Right lobe of liver (tissue), 4 donors: Measurements from ENCODE around the gene CDR2L.

ENCODE experiments used
- CTCF ChIP-seq, 4 donors: fragments of 200-600 bp in 3 of 4; fragments of 450-650 bp in 1 of 4; IDR thresholded peaks; one replicate each; pipeline versions ENCODE4 v1.5.1 to v1.8.0; 2016 to 2022; ENCODE audit warnings: antibody characterized with exemption in 4 of 4, mild to moderate bottlenecking in 2 of 4
- POLR2A ChIP-seq: fragments of 450-650 bp; IDR thresholded peaks from one replicate; pipeline ENCODE4 v1.6.1; 2017; ENCODE audit warnings: antibody characterized with exemption, mild to moderate bottlenecking
- donor health status: DM: no; HTN: no; CAD: no.
- donor health status: DM: no; HTN: no; CAD: no.
- donor health status: DM: no; HTN: yes; CAD: no.

- TF ChIP-seq CTCF (IDR thresholded peaks at IDR 0.05) (no peak), POLR2A (no peak)
Observed at GRCh38 chr17:75024686-75025397, 37.4 kb downstream of the CDR2L start.
